OCI-M2 (cell line): ENCODE measurements around the gene RXRA.

ENCODE experiments used
- DNase-seq: peaks from one replicate; lab custom pipeline; 2025; ENCODE audit not compliant: unreplicated experiment; lab: John Stamatoyannopoulos, UW

Gene RXRA

GRCh38 chr9:134378901-134379338 is 52.7 kb downstream of the RXRA start:
- DNase-seq = no peak

DNA sequence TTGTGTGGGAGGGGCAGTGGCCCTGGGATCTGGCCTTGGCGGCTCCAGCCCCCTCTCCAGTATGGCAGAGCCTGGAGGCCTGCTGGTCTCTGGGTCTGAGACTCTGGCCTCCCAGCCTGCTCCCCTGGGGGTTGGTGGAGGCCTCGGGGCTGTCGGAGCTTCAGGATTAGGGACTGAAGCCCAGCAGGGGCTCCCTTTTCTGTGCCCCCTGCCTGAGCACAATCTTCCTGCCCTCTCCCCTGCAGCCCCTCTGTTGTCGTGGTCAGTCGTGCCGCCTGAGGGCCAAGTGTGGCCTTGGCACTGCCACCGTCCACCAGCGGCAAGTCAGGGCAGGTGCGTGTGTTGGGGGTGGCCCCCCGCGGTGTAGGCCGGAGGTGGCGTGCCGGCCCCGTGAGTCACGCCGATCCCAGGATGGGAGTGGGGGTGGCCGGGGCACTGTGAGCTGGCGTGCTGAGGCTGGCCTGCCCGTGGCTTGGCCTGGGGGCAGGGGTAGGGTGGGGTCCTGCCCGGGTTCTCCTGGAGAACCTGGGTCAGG is 53.6 kb downstream of the RXRA start:
- no peak for DNase-seq

- no peak for DNase-seq
Observed at GRCh38 chr9:134380542-134381271, 54.5 kb downstream of the RXRA start.

GRCh38 chr9:134381272-134381661 is 55.0 kb downstream of the RXRA start:
- no peak for DNase-seq

- DNase-seq = no peak
Observed at GRCh38 chr9:134381671-134382516, 55.6 kb downstream of the RXRA start.

DNA sequence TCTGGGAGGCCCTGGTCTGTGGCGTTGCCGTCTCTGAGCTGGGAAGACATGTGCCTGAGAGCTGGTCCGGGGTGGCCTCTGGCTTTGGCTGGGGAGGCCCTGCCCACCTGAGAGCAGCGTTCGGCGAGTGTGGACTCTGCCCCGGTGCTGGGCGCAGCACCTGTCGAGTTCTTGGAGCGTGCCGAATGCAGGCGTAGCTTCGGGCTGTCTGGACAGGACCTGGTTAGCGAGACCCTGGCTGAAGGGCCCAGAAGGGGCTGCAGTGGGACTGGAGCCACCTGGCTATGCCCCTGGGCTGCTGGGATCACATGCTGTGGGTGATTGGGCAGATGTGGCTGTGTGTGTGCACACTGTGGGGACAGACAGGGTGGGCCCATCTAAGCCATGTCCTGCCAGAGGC is 56.5 kb downstream of the RXRA start:
- DNase-seq = no peak

- DNase-seq = no peak
Observed at GRCh38 chr9:134383148-134383547, 56.9 kb downstream of the RXRA start.

DNA sequence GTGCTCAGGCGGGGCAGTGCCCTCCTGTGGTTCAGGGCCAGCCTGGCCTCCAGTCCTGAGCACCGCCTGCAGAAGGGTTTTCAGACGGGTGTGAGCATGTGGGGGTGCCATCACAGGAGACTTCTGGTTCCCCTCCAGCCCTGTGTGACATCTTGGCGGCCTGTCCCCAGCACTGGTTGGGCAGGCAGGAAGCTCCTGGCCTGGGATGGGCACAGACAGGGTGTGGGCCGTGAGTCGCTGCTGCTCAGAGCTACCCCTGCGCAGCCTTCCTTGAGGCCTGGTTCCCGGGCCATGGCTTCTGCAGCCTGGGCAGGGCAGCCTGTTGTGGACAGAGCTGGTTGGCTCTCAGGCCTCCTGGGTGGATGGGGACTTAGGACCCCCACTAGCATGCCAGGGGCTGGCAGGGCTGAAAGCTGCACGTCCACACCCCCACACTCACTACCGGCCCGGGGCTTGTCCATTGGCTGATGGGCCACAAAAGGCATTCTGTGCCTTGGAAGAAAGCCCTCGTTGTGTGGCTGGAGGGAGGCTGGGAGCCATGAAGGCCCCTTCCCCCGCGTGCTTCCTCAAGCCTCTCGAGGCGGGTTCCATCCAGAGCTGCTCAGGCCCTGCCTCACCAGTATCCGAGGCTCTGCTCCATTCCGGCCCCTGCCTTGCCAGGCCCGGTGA is 58.7 kb downstream of the RXRA start:
- no peak for DNase-seq

GRCh38 chr9:134385915-134386314 is 59.7 kb downstream of the RXRA start:
- DNase-seq = no peak

DNA sequence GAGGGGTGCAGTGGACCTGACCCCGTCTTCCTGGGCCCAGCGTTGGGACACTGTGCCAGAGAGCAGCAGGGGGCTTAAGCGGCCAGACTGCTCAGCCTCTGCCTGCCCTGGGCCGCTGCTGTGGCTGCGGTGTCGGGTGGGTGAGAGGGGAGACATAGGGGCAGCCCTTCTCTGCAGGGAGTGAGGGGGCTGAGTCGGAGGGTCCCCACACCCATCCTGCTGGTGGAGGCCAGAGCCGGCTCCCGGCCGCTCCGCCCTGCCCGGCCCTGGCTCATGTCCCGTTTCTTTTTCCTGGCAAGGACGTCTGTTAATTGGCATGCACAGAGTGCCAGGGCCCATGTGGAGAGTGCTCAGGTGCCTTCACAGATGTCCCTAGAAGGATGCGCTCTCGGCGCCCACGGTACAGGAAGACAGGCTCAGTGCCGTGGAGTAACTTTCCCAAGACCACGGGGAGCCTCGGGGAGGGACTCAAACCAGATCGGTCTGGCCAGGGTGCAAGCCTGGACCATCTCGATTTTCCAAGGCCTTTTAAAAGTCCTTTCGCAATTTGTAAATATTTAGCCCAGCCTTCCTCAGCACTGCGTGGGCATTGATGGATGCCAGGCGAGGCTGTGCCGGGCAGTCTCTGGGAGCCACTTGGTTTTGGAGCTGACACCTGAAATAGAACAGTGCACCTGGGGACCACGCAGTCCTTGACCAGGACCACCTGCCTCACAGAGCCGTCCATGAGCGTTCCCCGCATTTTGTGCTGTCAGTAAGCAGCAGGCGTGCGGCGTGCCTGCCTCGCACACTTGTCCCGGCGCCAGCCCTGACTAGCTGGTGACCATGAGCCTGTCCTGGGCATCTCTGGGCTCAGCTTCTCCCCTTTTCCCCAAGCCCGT is 60.9 kb downstream of the RXRA start:
- DNase-seq = no peak

DNA sequence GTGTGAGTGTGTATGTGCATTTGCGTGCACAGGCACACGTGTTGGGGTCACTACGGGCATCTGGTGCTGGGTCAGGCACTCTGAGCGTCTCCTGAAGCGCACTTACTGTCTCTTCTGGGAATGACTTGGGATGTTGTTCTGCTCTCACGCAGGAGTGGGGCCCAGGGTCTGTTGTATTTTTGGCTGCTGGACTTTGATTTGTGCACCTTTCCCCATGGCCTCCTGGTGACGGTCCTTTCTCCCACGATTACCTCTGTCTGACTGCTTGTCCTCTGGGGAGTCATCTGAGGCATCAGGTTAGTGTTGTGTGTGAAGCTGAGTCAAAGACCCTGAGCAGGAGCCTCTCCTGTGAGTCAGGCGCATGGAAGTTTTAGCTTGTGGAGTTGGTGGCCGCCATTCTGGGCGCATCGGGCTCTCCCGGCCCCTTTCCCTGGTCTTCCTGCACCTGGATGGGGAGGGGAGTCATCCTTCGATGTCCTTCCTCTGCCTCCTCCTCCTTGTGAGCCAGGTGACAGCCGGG is 62.1 kb downstream of the RXRA start:
- no peak for DNase-seq

DNA sequence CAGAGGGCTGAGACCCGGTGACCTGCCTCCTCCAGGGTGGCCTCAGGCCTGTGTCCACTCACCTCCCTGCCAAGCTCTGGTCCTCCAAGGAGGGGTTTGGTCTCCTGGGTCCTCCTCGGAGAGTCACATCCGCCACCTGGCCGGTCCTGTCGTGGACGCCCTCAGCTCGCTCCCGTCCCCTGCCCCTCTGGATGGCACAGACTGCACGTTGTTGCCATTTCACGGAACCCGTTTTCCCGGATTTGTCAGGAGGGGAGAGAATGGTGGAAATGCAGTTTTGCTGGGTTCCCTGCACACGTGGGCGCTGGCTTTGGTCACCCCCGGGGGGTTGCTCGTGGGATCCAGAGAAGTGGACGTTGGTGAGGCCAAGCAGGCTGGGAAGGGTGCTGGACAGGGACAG is 62.7 kb downstream of the RXRA start:
- no peak for DNase-seq

- no peak for DNase-seq
Observed at GRCh38 chr9:134389642-134390041, 63.4 kb downstream of the RXRA start.

GRCh38 chr9:134390537-134390936 is 64.3 kb downstream of the RXRA start:
- DNase-seq = no peak

DNA sequence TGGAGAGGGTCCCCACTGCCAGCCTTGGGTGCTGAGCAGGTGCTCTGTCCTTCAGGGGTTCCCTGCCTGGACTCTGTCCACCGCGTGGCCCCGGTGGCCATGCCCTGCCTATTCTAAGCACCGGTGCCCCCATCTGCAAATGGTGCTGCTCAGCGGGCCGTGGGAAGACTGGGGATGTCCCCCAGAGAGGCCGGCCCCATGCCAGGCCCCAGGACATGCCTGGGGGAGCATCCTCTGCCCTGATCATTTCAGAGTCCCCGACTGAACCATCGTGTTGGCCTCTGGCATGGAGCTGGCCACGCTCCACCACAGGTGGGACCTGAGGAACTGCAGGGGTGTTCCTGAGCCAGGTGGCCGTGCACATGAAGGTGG is 64.7 kb downstream of the RXRA start:
- DNase-seq = no peak

- DNase-seq = no peak
Observed at GRCh38 chr9:134391319-134392231, 65.3 kb downstream of the RXRA start.

GRCh38 chr9:134392900-134393299 is 66.6 kb downstream of the RXRA start:
- DNase-seq = no peak

DNA sequence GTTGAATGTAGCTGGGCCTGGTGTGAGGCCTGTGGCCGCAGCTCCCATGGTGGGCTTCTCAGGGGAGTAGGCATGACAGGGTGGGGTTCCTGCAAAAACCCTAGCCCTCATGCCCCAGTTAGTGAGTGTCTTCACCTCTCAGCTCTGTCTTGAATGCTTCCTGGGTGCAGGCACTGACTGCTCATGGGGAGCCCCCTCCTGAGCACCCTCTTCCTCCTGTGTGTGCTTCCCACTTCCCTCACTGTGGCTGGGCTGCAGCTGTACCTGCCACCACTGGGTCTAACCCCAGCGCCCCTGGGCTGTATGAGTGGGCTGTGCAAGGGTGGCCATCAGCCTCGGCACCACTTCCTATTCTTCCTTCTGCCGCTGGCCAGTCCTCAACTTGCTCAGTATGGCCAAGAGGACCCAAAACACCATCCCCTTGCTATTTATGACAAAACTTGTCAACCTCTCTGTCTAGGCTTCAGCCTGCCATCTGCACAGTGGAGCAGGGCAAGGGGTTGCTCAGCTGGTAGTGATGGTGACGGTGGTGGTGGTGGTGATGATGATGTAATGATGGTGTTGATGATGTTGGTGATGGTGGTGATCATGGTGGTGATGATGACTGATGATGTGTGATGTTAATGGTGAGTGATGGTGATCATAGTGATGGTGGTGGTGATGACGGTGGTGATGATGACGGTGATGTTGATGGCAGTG is 67.5 kb downstream of the RXRA start:
- DNase-seq = no peak

GRCh38 chr9:134395002-134395517 is 68.8 kb downstream of the RXRA start:
- no peak for DNase-seq
